Suprapubic skin (tissue), 4 donors: Measurements from ENCODE around the gene CALY. TPM values are rescaled to one million over a fixed set of nuclear protein-coding genes. Genes with fewer than 3 reads are reported as not detected.

Source experiments
- DNase-seq, 2 donors: peaks; one replicate each; pipeline ENCODE4 v3.0.0-alpha.2; 2019; ENCODE audit warnings: low spot score in 2 of 2
- H3K27ac ChIP-seq: fragments of 200-600 bp; sonication (generic); one replicate; pipeline ENCODE4 v1.5.1; 2019
- H3K27me3 ChIP-seq: fragments of 200-600 bp; sonication (generic); one replicate; pipeline ENCODE4 v1.5.1; 2019
- H3K36me3 ChIP-seq: fragments of 200-600 bp; sonication (generic); one replicate; pipeline ENCODE4 v1.5.1; 2019
- H3K4me1 ChIP-seq: fragments of 200-600 bp; sonication (generic); one replicate; pipeline ENCODE4 v1.5.1; 2019
- H3K4me3 ChIP-seq: fragments of 200-600 bp; sonication (generic); one replicate; pipeline ENCODE4 v1.5.1; 2019; ENCODE audit warnings: mild to moderate bottlenecking
- H3K9me3 ChIP-seq: fragments of 200-600 bp; sonication (generic); one replicate; pipeline ENCODE4 v1.5.1; 2019
- CTCF ChIP-seq, 2 donors: fragments of 200-600 bp in 1 of 2; fragments of 450-650 bp in 1 of 2; sonication (generic) in 1 of 2; IDR thresholded peaks; one replicate each; pipeline ENCODE4 v1.5.1; 2016 to 2019; ENCODE audit warnings: antibody characterized with exemption in 2 of 2, mild to moderate bottlenecking in 1 of 2, moderate library complexity in 1 of 2
- EP300 ChIP-seq: sonication (generic); formaldehyde crosslinking; IDR thresholded peaks from one replicate; pipeline ENCODE4 v1.6.1; 2017; ENCODE audit warnings: antibody characterized with exemption
- POLR2A ChIP-seq, 2 donors: fragments of 450-650 bp; IDR thresholded peaks; one replicate each; pipeline ENCODE4 v1.6.1; 2017; ENCODE audit warnings: antibody characterized with exemption in 2 of 2, mild to moderate bottlenecking in 2 of 2, moderate library complexity in 2 of 2
- POLR2AphosphoS5 ChIP-seq, 3 donors: sonication (generic); formaldehyde crosslinking; IDR thresholded peaks; one replicate each; pipeline ENCODE4 v1.6.1; 2017; ENCODE audit warnings: antibody characterized with exemption in 3 of 3
- WGBS: methylation state at CpG from one replicate; pipeline ENCODE4 v1.1.5; 2018; 5-methylcytosine and 5-hydroxymethylcytosine counted together
- total RNA-seq, 4 donors: library from RNA; depleted of rRNA; stranded (reverse); fragments of >200 nt; gene quantifications; one replicate each; pipeline ENCODE4 v1.1.0, GENCODE V29; 2016

CALY gene
- total RNA-seq, 4 donors from 2014 or later: 0.30 TPM; not detected in 3

GRCh38 chr10:133364645-133365431 lies 28.1 kb upstream of the CALY start:
- TF ChIP-seq EP300 (no peak), CTCF (IDR thresholded peaks at IDR 0.05) (no peak), POLR2A (IDR thresholded peaks at IDR 0.05) (no peak), POLR2AphosphoS5 (IDR thresholded peaks at IDR 0.05) (no peak)
- H3K27ac ChIP-seq: peak overlapping the region; percentile 56
- peaks cover 68% of the 10 kb centered on the region for H3K36me3 ChIP-seq
- no peaks in the 10 kb centered on the region for H3K9me3 ChIP-seq
- DNase-seq: peak in 1 of 2 donors; percentile 70
- peaks cover 16% of the 10 kb centered on the region for H3K4me1 ChIP-seq
- no peak overlapping the region for H3K4me3 ChIP-seq
- 54% methylated on average over 26 of the region's 29 CpGs for WGBS
- H3K27me3 ChIP-seq: no peaks in the 10 kb centered on the region

- Histone ChIP-seq H3K27ac (no peak overlapping the region), H3K4me1 (peaks cover 20% of the 10 kb centered on the region), H3K27me3 (no peaks in the 10 kb centered on the region), H3K36me3 (peaks cover 48% of the 10 kb centered on the region), H3K4me3 (no peak overlapping the region), H3K9me3 (no peaks in the 10 kb centered on the region)
- peak in 1 of 2 donors; percentile 52 for DNase-seq
- 97% methylated on average over 10 of the region's 13 CpGs for WGBS
- TF ChIP-seq POLR2A (IDR thresholded peaks at IDR 0.05) (no peak), CTCF (IDR thresholded peaks at IDR 0.05) (no peak), POLR2AphosphoS5 (IDR thresholded peaks at IDR 0.05) (no peak), EP300 (no peak)
Observed at GRCh38 chr10:133362846-133363245, 26.1 kb upstream of the CALY start.

GRCh38 chr10:133361773-133362441 lies 25.2 kb upstream of the CALY start:
- Histone ChIP-seq H3K9me3 (no peaks in the 10 kb centered on the region), H3K4me1 (peaks cover 29% of the 10 kb centered on the region), H3K4me3 (no peak overlapping the region), H3K27me3 (no peaks in the 10 kb centered on the region), H3K36me3 (peaks cover 45% of the 10 kb centered on the region), H3K27ac (no peak overlapping the region)
- TF ChIP-seq POLR2A (IDR thresholded peaks at IDR 0.05): no peak
- TF ChIP-seq CTCF (IDR thresholded peaks at IDR 0.05): no peak
- TF ChIP-seq EP300: no peak
- no peak for TF ChIP-seq POLR2AphosphoS5 (IDR thresholded peaks at IDR 0.05)
- 82% methylated on average over 18 of the region's 18 CpGs for WGBS
- DNase-seq: peak in 1 of 2 donors; percentile 48

- no peak overlapping the region for H3K4me3 ChIP-seq
- H3K27ac ChIP-seq: no peak overlapping the region
- peaks cover 36% of the 10 kb centered on the region for H3K4me1 ChIP-seq
- WGBS: 91% methylated on average over 5 of the region's 5 CpGs
- TF ChIP-seq POLR2A (IDR thresholded peaks at IDR 0.05): no peak
- TF ChIP-seq EP300: no peak
- TF ChIP-seq CTCF (IDR thresholded peaks at IDR 0.05): no peak
- no peak for TF ChIP-seq POLR2AphosphoS5 (IDR thresholded peaks at IDR 0.05)
- no peak for DNase-seq
- H3K36me3 ChIP-seq: peaks cover 38% of the 10 kb centered on the region
- no peaks in the 10 kb centered on the region for H3K27me3 ChIP-seq
- no peaks in the 10 kb centered on the region for H3K9me3 ChIP-seq
Observed at GRCh38 chr10:133361227-133361626, 24.5 kb upstream of the CALY start.

DNA sequence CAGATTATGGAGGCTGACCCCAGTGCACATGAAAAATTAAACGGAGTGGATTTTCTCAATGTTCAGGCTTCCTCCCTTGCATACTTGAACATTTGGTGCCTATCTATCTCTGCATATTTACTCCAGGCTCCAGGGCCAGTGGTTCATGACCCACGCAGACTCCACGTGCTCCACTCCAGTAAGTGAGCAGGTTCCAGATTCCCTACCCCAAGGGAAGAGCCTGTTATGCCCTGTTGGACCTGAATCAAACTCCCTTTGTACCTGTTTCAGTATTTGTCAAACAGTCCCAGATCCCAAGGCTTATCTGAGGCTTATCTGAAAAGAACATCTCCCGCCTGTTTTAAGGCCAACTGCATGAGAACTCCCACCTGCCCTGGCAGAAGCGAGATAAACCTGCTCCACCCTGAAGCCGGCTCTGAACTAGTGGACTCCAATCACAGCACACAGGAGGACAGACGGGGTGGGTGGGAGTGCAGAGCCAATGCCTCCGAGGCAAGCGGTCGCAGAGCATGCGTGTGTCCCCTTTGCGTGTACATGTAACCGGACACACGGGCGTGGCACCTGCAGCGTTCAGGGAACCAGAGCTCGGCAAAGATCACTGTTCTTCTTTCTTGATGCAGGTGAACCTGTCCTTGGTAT lies 23.4 kb upstream of the CALY start:
- Histone ChIP-seq H3K4me1 (peaks cover 37% of the 10 kb centered on the region), H3K4me3 (no peak overlapping the region), H3K27me3 (no peaks in the 10 kb centered on the region), H3K27ac (no peak overlapping the region), H3K9me3 (no peaks in the 10 kb centered on the region), H3K36me3 (peaks cover 27% of the 10 kb centered on the region)
- DNase-seq: no peak
- 66% methylated on average over 17 of the region's 17 CpGs for WGBS
- TF ChIP-seq EP300: no peak
- no peak for TF ChIP-seq POLR2A (IDR thresholded peaks at IDR 0.05)
- no peak for TF ChIP-seq POLR2AphosphoS5 (IDR thresholded peaks at IDR 0.05)
- no peak for TF ChIP-seq CTCF (IDR thresholded peaks at IDR 0.05)
